ENCODE measurements around the gene PIK3AP1.

The PIK3AP1 gene

GRCh38 chr10:96618653-96619052 lies 101.7 kb downstream of the PIK3AP1 start:
- in situ Hi-C loops (cut with HindIII; ENCODE audit: low sequenced_read_pairs) = no loop called here

- in situ Hi-C loops (cut with HindIII; ENCODE audit: low sequenced_read_pairs) = no loop called here
Observed at GRCh38 chr10:96616961-96617360, 103.4 kb downstream of the PIK3AP1 start.

- in situ Hi-C loops (cut with HindIII; ENCODE audit: low sequenced_read_pairs) = no loop called here
Observed at GRCh38 chr10:96614515-96614914, 105.8 kb downstream of the PIK3AP1 start.

- in situ Hi-C loops (cut with HindIII; ENCODE audit: low sequenced_read_pairs) = no loop called here
Observed at GRCh38 chr10:96613576-96613975, 106.7 kb downstream of the PIK3AP1 start.

GRCh38 chr10:96612055-96612830 lies 108.1 kb downstream of the PIK3AP1 start:
- in situ Hi-C loops (cut with HindIII; ENCODE audit: low sequenced_read_pairs) = no loop called here

GRCh38 chr10:96610817-96611216 lies 109.5 kb downstream of the PIK3AP1 start:
- in situ Hi-C loops (cut with HindIII; ENCODE audit: low sequenced_read_pairs) = no loop called here

- in situ Hi-C loops (cut with HindIII; ENCODE audit: low sequenced_read_pairs) = no loop called here
Observed at GRCh38 chr10:96609510-96609909, 110.8 kb downstream of the PIK3AP1 start.

- in situ Hi-C loops (cut with HindIII; ENCODE audit: low sequenced_read_pairs) = no loop called here
Observed at GRCh38 chr10:96608805-96609204, 111.5 kb downstream of the PIK3AP1 start.

GRCh38 chr10:96608262-96608661 lies 112.1 kb downstream of the PIK3AP1 start:
- in situ Hi-C loops (cut with HindIII; ENCODE audit: low sequenced_read_pairs) = no loop called here

- in situ Hi-C loops (cut with HindIII; ENCODE audit: low sequenced_read_pairs) = no loop called here
Observed at GRCh38 chr10:96606946-96607345, 113.4 kb downstream of the PIK3AP1 start.

GRCh38 chr10:96606216-96606615 lies 114.1 kb downstream of the PIK3AP1 start:
- in situ Hi-C loops (cut with HindIII; ENCODE audit: low sequenced_read_pairs) = no loop called here

- in situ Hi-C loops (cut with HindIII; ENCODE audit: low sequenced_read_pairs) = loop anchor here (5.0 kb wide), 1 partner anchor 73 kb away; no protein-coding TSS in a partner anchor
Observed at GRCh38 chr10:96600337-96600736, 120.0 kb downstream of the PIK3AP1 start.

GRCh38 chr10:96598846-96599245 lies 121.5 kb downstream of the PIK3AP1 start:
- in situ Hi-C loops (cut with HindIII; ENCODE audit: low sequenced_read_pairs) = no loop called here

- in situ Hi-C loops (cut with HindIII; ENCODE audit: low sequenced_read_pairs) = no loop called here
Observed at GRCh38 chr10:96596422-96597407, 123.6 kb downstream of the PIK3AP1 start.

- in situ Hi-C loops (cut with HindIII; ENCODE audit: low sequenced_read_pairs) = no loop called here
Observed at GRCh38 chr10:96595741-96596140, 124.6 kb downstream of the PIK3AP1 start.

- in situ Hi-C loops (cut with HindIII; ENCODE audit: low sequenced_read_pairs) = no loop called here
Observed at GRCh38 chr10:96591946-96592345, 128.4 kb downstream of the PIK3AP1 start.

GRCh38 chr10:96588616-96589419 lies 131.5 kb downstream of the PIK3AP1 start:
- in situ Hi-C loops (cut with HindIII; ENCODE audit: low sequenced_read_pairs) = no loop called here

- in situ Hi-C loops (cut with HindIII; ENCODE audit: low sequenced_read_pairs) = no loop called here
Observed at GRCh38 chr10:96588060-96588554, 132.2 kb downstream of the PIK3AP1 start.

- in situ Hi-C loops (cut with HindIII; ENCODE audit: low sequenced_read_pairs) = no loop called here
Observed at GRCh38 chr10:96587264-96588059, 132.9 kb downstream of the PIK3AP1 start.

Data from DLD1 (cell line).